Measurements from ENCODE around the gene TMCC1. TPM values are rescaled to one million over a fixed set of nuclear protein-coding genes. Genes with fewer than 3 reads are reported as not detected.

The TMCC1 gene
- total RNA-seq, 2 experiments from 2014 or later = 15.2 TPM

Other genes with a start within 250 kb of the TMCC1 start
- not detected for gene TRH, start 81.0 kb upstream of the TMCC1 start, total RNA-seq
- under 1 TPM; 0.56 TPM for gene ALG1L2, start 188.1 kb upstream of the TMCC1 start, total RNA-seq